GM18508 (cell line): ENCODE data around the gene DNAJB2.
"Not testable (repeated sequence)": the region's sequence is repeated elsewhere in the genome, so short reads cannot be mapped to it uniquely, and the experiment has no call there.

Experiments
- ATAC-seq: cut with Tn5 transposase; IDR thresholded peaks from one replicate; pipeline ENCODE4 v1.9.1; 2021; ENCODE audit warnings: moderate number of reproducible peaks; ENCODE audit not compliant: insufficient read depth, unreplicated experiment

The DNAJB2 gene

GRCh38 chr2:219282943-219283581 is 3.9 kb downstream of the DNAJB2 start:
- ATAC-seq, result no peak

DNA sequence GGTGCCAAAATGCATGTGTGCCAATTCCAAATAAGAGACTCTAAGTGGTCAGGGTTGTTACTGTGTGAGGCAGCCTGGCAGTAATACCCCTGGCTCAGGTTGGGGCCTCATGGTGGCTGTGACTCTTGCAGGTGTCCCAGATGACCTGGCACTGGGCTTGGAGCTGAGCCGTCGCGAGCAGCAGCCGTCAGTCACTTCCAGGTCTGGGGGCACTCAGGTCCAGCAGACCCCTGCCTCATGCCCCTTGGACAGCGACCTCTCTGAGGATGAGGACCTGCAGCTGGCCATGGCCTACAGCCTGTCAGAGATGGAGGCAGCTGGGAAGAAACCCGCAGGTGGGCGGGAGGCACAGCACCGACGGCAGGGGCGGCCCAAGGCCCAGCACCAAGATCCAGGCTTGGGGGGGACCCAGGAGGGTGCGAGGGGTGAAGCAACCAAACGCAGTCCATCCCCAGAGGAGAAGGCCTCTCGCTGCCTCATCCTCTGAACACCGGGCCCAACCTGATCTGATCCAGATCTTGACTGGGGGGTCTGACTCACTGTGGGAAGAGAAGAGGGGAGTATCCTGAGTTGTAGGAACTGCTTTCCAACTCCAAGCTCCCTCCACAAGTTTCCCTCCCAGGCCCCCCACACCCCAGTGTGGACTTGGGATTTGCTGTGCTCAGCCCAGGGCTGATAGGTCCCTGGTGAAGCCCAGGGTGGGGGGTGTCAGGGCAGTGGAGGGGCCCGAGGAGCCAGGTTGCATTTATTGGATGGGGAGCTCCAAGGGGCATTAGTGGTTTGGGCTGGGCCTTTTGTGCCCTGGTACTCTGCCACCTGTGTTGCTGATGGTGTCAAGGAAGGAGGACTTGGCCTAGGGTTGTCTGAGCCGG is 5.6 kb downstream of the DNAJB2 start:
- no peak for ATAC-seq

- no peak for ATAC-seq
Observed at GRCh38 chr2:219285373-219285735, 6.2 kb downstream of the DNAJB2 start.

DNA sequence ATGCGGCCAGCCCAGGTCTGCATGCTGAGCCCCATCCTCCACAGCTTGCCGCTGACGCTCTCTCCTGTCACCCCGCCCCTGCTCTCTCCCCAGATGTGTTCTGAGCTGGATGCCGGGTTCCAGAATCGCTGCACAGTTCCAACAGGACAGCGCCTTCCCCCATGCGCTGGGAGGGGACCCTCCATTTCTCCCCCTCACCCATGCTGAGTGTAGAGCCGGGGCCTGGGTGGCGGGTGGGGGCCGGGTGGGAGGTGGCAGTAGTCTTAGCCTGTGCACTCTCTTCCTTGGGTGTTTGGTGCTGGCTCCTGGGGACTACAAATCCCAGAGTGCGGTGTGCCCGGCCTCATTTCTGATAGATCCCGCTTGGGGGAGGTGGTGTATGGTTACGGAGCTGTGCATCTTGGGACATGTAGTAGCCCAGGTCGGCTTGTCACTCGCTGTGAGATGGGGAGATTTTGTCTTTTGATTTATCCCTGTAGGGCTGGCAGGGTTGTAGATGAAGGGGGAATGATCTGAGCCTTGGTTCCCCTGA is 6.8 kb downstream of the DNAJB2 start:
- ATAC-seq, result no peak

DNA sequence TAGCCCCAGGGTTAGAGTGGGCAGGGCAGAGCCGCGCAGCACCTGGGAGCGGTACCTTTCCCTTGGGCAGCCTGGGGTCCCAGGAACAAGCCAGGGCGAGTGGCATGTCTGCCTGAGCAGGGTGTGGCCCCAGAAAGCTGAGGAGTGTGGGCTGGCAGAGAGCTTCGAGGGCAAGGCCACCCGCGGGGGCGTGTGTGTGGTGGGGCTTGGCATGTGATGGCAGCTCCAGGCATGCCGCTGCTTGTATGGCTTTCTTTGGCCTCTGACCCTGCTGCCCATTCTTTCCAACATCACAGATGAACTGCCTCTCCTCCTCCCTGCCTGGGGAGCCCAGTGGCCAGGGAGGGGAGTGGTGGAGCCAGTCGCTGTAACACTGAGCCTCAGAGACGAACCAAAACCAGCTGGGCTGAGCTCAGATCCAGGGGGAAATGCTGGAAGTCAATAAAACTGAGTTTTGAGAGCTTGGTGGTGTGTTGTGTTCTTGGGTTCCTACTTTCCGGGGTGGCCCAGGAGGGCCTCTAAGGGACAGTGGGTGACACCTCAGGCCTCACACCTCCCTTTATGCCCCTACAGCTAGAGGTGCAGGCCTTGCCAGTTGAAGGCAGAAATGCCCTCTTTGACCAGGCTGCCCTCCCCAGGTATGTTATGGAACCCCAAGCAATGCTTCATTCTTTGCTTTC is 7.4 kb downstream of the DNAJB2 start:
- no peak for ATAC-seq

- not testable (repeated sequence) for ATAC-seq
Observed at GRCh38 chr2:219287116-219287440, 7.9 kb downstream of the DNAJB2 start.

- ATAC-seq, result no peak
Observed at GRCh38 chr2:219287580-219288265, 8.6 kb downstream of the DNAJB2 start.

DNA sequence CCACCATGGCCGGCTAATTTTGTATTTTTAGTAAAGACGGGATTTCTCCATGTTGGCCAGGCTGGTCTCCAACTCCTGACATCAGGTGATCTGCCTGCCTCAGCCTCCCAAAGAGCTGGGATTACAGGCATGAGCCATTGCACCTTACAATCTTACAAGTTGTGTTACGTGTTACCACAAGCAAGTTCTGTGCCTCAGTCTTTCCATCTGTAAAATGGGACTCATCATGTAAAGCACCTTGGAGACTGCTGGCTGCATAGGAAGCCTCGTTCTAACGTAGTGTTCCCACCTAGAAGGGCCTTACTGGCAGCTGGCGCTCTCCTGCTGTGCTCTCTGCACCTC is 10.0 kb downstream of the DNAJB2 start:
- ATAC-seq, result no peak

- no peak for ATAC-seq
Observed at GRCh38 chr2:219289537-219290361, 10.6 kb downstream of the DNAJB2 start.

GRCh38 chr2:219290381-219291171 is 11.4 kb downstream of the DNAJB2 start:
- ATAC-seq, result no peak

DNA sequence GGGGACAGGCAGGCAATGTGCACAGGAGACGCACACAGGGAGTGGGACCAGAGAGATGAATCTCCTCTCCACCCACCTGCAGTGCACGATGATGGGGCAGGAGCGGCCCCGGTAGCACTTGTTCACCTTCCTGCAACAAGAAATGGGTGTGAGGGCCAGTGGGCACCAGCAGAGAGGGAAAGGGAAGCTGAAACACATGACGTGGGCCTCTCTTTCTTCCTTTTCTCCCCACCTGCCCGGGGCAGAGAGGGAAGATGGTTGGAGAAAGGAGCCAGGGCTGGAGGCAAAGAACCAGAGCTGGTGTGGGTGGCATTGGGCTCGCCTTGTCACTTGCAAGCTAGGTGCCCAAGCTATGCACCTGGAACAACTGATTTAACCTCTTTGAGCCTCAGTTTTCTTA is 12.2 kb downstream of the DNAJB2 start:
- ATAC-seq, result no peak

DNA sequence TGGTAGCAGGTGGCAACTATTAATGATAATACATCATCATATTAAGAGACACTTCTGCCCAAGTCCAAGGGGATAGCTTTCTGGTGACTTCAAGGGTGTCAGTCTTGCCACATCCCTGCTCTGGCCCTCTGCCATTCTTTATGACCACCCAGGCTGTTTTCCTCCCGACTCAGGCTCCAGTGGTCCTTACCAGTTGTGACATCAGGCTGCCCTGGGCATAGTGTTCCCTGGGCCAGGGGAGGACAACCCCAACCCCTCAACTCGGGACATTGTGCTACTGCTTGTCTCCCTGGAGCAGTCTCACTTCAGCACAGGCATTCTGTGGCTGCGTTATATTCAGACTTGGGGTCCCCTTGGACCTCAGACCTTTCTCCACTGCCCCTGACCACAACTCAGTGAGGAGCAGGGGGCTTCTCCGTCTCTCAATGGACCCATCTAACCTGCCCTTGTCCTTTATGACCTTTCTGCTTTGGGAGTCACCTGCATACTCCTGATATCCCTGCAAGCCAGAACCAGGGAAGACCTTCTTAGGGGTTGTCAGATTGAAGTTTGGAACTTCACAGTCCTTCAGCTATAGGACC is 12.8 kb downstream of the DNAJB2 start:
- ATAC-seq, result no peak

GRCh38 chr2:219292616-219293015 is 13.4 kb downstream of the DNAJB2 start:
- no peak for ATAC-seq

DNA sequence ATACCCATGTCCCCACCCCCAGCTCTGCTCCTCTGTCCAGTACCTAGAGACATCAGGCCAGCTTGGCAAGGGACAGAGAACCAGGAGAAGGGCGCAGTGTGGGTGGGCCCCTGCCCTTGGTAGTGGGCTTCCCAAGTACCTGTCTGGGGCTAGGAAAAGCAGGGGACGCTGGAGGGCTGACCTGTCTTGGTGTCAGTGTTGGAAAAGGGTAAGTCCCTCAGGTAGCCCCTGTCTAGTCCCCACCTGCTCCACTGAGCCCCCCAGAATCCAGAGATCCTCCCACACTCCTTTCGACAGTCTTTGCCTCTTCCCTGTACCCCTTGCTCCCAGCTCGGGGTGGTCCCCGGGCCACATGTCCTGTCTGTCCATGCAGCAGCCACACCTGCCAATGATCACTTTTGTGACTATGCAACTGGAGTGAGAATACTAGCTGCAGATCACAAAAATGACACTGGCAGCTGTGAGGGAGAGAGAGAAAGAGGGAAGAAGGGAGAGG is 14.6 kb downstream of the DNAJB2 start:
- no peak for ATAC-seq

GRCh38 chr2:219294356-219295351 is 15.5 kb downstream of the DNAJB2 start:
- ATAC-seq, result peak; percentile 54

DNA sequence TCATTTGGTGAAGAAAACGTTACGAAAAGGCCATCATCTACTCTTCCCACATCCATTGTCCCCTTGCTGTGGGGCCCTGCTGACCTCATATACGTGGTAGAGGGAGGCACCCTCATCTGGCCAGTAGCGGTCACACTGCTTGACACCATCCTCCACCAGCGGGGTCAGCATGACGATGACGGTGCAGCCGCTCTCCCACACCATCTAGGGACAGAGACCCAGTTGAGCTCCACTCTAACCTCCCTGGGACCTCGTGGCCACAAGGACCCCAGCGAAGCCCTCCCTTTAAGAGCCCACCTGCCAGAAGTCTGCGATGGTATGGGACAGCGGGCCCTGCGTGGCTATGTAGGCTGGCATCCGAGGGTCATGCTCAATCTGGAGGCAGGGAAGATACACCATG is 17.0 kb downstream of the DNAJB2 start:
- ATAC-seq, result no peak

DNA sequence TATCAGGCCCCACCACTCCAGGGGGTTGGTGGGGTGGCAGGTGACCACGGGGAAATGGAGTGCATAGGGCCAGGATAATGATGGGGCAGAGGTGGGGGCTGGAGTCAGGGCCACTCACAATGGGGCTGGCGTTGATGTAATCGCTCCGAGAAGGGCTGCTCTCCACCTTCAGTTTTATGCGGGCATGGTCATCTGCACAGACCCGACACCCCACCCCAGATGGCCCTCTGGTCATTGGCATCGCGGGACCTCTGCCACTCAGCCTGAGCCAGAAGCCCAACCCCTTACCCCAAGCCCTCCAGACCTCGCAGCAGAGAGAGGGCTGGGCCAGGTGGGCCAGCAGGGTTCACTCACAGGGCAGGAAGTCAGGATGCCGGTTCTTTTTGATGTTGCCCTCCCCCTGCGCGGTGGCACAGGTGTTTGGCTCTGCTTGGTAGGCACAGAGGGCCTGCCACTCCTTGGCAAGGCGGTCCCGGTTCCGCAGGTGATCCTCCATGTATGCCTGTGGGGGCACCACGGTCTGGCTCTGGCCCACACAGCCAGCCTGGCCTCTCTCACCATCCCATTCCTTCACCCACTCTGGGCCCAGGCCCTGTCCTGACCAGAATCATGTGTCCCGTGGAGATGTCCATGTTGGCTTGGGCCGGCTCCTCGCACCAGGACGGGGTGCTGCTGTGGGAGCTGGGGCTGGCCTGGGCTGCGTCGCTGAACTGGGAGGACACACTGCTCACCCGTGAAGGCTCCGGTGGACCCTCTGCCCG is 17.6 kb downstream of the DNAJB2 start:
- ATAC-seq, result no peak
